OCI-LY3 (cell line): ENCODE results near the gene NINJ1.

Experiments used
- H2AFZ ChIP-seq: fragments of 200-600, 300-600 bp; shearing (Covaris generic); 2 replicates; pipeline ENCODE4 v1.6.0; 2014; ENCODE audit warnings: antibody characterized with exemption, low read depth, low read length
- H3K27ac ChIP-seq: fragments of 200-600, 300-600 bp; sonication (generic); 2 replicates; pipeline ENCODE4 v1.5.1; 2014; ENCODE audit warnings: mild to moderate bottlenecking, low read length, moderate library complexity, mixed read lengths
- H3K27me3 ChIP-seq: fragments of 200-600, 300-600 bp; sonication (generic); 2 replicates; pipeline ENCODE4 v1.6.1; 2014; ENCODE audit warnings: low read depth, low read length, mixed read lengths
- H3K36me3 ChIP-seq: fragments of 200-600, 300-600 bp; sonication (generic); replicated peaks from 2 replicates; pipeline ENCODE3; 2014; ENCODE audit warnings: low read depth, low read length, mixed read lengths
- H3K4me1 ChIP-seq: fragments of 300-600, 200-600 bp; sonication (generic); 2 replicates; pipeline ENCODE4 v1.6.1; 2014; ENCODE audit warnings: low read length, mixed read lengths
- H3K4me2 ChIP-seq: fragments of 200-600, 300-600 bp; sonication (generic); 2 replicates; pipeline ENCODE4 v1.6.1; 2014; ENCODE audit warnings: low read length, mixed read lengths
- H3K4me3 ChIP-seq: fragments of 300-600, 200-600 bp; sonication (generic); 2 replicates; pipeline ENCODE4 v1.5.1; 2014; ENCODE audit warnings: antibody characterized with exemption, mild to moderate bottlenecking, low read length, moderate library complexity
- H3K79me2 ChIP-seq: fragments of 300-600, 200-600 bp; shearing (Covaris generic); 2 replicates; pipeline ENCODE4 v1.6.1; 2014; ENCODE audit warnings: mild to moderate bottlenecking, low read length, mixed read lengths
- H3K9ac ChIP-seq: fragments of 300-600, 200-600 bp; shearing (Covaris generic); 2 replicates; pipeline ENCODE4 v1.6.0; 2014; ENCODE audit warnings: mild to moderate bottlenecking, low read length, moderate library complexity
- H3K9me3 ChIP-seq: fragments of 200-600, 300-600 bp; shearing (Covaris generic); 2 replicates; pipeline ENCODE4 v1.6.1; 2014; ENCODE audit warnings: low read length, mixed read lengths; ENCODE audit not compliant: insufficient read depth
- H4K20me1 ChIP-seq: fragments of 200-600, 300-600 bp; sonication (generic); 2 replicates; pipeline ENCODE4 v1.6.1; 2016; ENCODE audit warnings: low read length, mixed read lengths; ENCODE audit not compliant: insufficient read depth
- CTCF ChIP-seq: fragments of 200-600, 300-600 bp; sonication (generic); IDR thresholded peaks from 2 replicates; pipeline ENCODE4 v1.5.1; 2014; ENCODE audit warnings: antibody characterized with exemption, low read length, low read depth
- EZH2phosphoT487 ChIP-seq: fragments of 200-600 bp; shearing (Covaris generic); IDR thresholded peaks from 2 replicates; pipeline ENCODE4 v1.6.1; 2018; ENCODE audit warnings: antibody characterized with exemption, mixed run types, low read depth

NINJ1 gene

GRCh38 chr9:93138171-93138764 lies 4.2 kb upstream of the NINJ1 start:
- H3K9ac ChIP-seq, result no peak overlapping the region
- peaks cover 5% of the 10 kb centered on the region; the same call in 1 of the 2 replicates for H3K27me3 ChIP-seq
- H3K79me2 ChIP-seq, result peaks cover 3% of the 10 kb centered on the region; the same call in 1 of the 2 replicates
- H3K4me2 ChIP-seq, result no peak overlapping the region
- no peak overlapping the region for H3K27ac ChIP-seq
- TF ChIP-seq CTCF, result no peak
- TF ChIP-seq EZH2phosphoT487, result no peak
- H4K20me1 ChIP-seq, result no peaks in the 10 kb centered on the region
- no peak overlapping the region for H2AFZ ChIP-seq
- H3K4me3 ChIP-seq, result no peak overlapping the region
- H3K36me3 ChIP-seq, result no peaks in the 10 kb centered on the region
- H3K4me1 ChIP-seq, result peaks cover 18% of the 10 kb centered on the region
- no peaks in the 10 kb centered on the region for H3K9me3 ChIP-seq

GRCh38 chr9:93137362-93137761 lies 3.3 kb upstream of the NINJ1 start:
- Histone ChIP-seq H4K20me1 (peaks cover 4% of the 10 kb centered on the region; the same call in 1 of the 2 replicates), H3K4me2 (no peak overlapping the region), H3K27me3 (peaks cover 5% of the 10 kb centered on the region; the same call in 1 of the 2 replicates), H3K4me3 (no peak overlapping the region), H3K9ac (no peak overlapping the region), H3K4me1 (peaks cover 25% of the 10 kb centered on the region), H2AFZ (no peak overlapping the region), H3K9me3 (no peaks in the 10 kb centered on the region), H3K27ac (no peak overlapping the region), H3K79me2 (peaks cover 12% of the 10 kb centered on the region), H3K36me3 (no peaks in the 10 kb centered on the region)
- no peak for TF ChIP-seq EZH2phosphoT487
- TF ChIP-seq CTCF, result no peak

- H3K27ac ChIP-seq, result no peak overlapping the region
- no peaks in the 10 kb centered on the region for H3K9me3 ChIP-seq
- peaks cover 5% of the 10 kb centered on the region; the same call in 1 of the 2 replicates for H4K20me1 ChIP-seq
- no peaks in the 10 kb centered on the region for H3K36me3 ChIP-seq
- TF ChIP-seq CTCF, result no peak
- no peak for TF ChIP-seq EZH2phosphoT487
- H3K4me3 ChIP-seq, result peak overlapping the region; percentile 26
- H2AFZ ChIP-seq, result no peak overlapping the region
- peaks cover 14% of the 10 kb centered on the region for H3K79me2 ChIP-seq
- no peak overlapping the region for H3K9ac ChIP-seq
- peaks cover 25% of the 10 kb centered on the region for H3K4me1 ChIP-seq
- peaks cover 5% of the 10 kb centered on the region; the same call in 1 of the 2 replicates for H3K27me3 ChIP-seq
- H3K4me2 ChIP-seq, result peak overlapping the region; percentile 50
These were observed 2.0 kb upstream of the NINJ1 start for GRCh38 chr9:93136011-93136440.

- peaks cover 7% of the 10 kb centered on the region; the same call in 1 of the 2 replicates for H4K20me1 ChIP-seq
- H3K27ac ChIP-seq, result peak overlapping the region; percentile 50
- peaks cover 14% of the 10 kb centered on the region for H3K79me2 ChIP-seq
- peaks cover 25% of the 10 kb centered on the region for H3K4me1 ChIP-seq
- H3K4me3 ChIP-seq, result peak overlapping the region; percentile 89
- TF ChIP-seq CTCF, result no peak
- no peak for TF ChIP-seq EZH2phosphoT487
- peak overlapping the region; percentile 76 for H3K9ac ChIP-seq
- H3K27me3 ChIP-seq, result peaks cover 5% of the 10 kb centered on the region; the same call in 1 of the 2 replicates
- no peaks in the 10 kb centered on the region for H3K36me3 ChIP-seq
- H2AFZ ChIP-seq, result peak overlapping the region; percentile 95
- no peaks in the 10 kb centered on the region for H3K9me3 ChIP-seq
- H3K4me2 ChIP-seq, result peak overlapping the region; percentile 96
These were observed 841 bp upstream of the NINJ1 start for GRCh38 chr9:93134740-93135444.
